HEK293 (cell line): ENCODE data around the gene CEP135.

Experiments used
- CTCF ChIA-PET: fragments of 350-600 bp; formaldehyde crosslinking; extraction: SDS; loops from one replicate; lab custom pipeline; 2021; ENCODE audit warnings: antibody characterized with exemption; lab: Yijun Ruan, JAX
- POLR2A ChIA-PET: fragments of 300-600 bp; formaldehyde crosslinking; extraction: SDS; loops from one replicate; lab custom pipeline; 2020; ENCODE audit warnings: antibody characterized with exemption, inconsistent platforms; lab: Yijun Ruan, JAX
- H3K27ac ChIP-seq: fragments of 200-500 bp; sonication (Bioruptor generic); 2 replicates; pipeline ENCODE4 v1.5.1; 2014; ENCODE audit warnings: low read depth, low read length, control low read depth, inconsistent platforms; ENCODE audit errors: extremely low read depth
- H3K36me3 ChIP-seq, 2 experiments: fragments of 200-500 bp in 1 of 2; sonication (Bioruptor generic) in 1 of 2; 1 replicate in 1 of 2; 2 replicates in 1 of 2; pipeline ENCODE4 v1.5.1; 2014 to 2017; ENCODE audit warnings: inconsistent platforms in 2 of 2, low read length in 2 of 2; ENCODE audit not compliant: control insufficient read depth in 2 of 2, insufficient read depth in 1 of 2
- H3K4me1 ChIP-seq: fragments of 200-500 bp; sonication (Bioruptor generic); 2 replicates; pipeline ENCODE4 v1.5.1; 2014; ENCODE audit warnings: mild to moderate bottlenecking, low read length, inconsistent platforms; ENCODE audit not compliant: control insufficient read depth, insufficient read depth
- H3K4me3 ChIP-seq: 2 replicates; pipeline ENCODE4 v1.5.1; 2011; ENCODE audit warnings: low read depth, mild to moderate bottlenecking, control low read depth, low read length, moderate library complexity
- H3K9me3 ChIP-seq: fragments of 200-500 bp; sonication (Bioruptor generic); 2 replicates; pipeline ENCODE4 v1.5.1; 2014; ENCODE audit warnings: low read depth, low read length, inconsistent platforms; ENCODE audit not compliant: control insufficient read depth, insufficient read depth
- GFI1B ChIP-seq: fragments of 450-650 bp; formaldehyde crosslinking; IDR thresholded peaks from 2 replicates; pipeline ENCODE4 v1.5.1; 2016; ENCODE audit warnings: missing biosample characterization, missing genetic modification characterization
- KLF10 ChIP-seq: fragments of 450-650 bp; IDR thresholded peaks from 2 replicates; pipeline ENCODE4 v1.5.1; 2018; ENCODE audit warnings: missing biosample characterization, mild to moderate bottlenecking, missing genetic modification characterization
- KLF8 ChIP-seq: fragments of 450-650 bp; formaldehyde crosslinking; IDR thresholded peaks from 2 replicates; pipeline ENCODE4 v1.5.1; 2016; ENCODE audit warnings: missing biosample characterization, missing genetic modification characterization
- ZNF155 ChIP-seq: fragments of 450-650 bp; formaldehyde crosslinking; IDR thresholded peaks from 2 replicates; pipeline ENCODE4 v1.5.1; 2016; ENCODE audit warnings: missing biosample characterization, missing genetic modification characterization
- ZNF175 ChIP-seq: fragments of 450-650 bp; formaldehyde crosslinking; IDR thresholded peaks from 2 replicates; pipeline ENCODE4 v1.5.1; 2016; ENCODE audit warnings: missing biosample characterization, missing genetic modification characterization
- ZNF221 ChIP-seq: fragments of 450-650 bp; formaldehyde crosslinking; IDR thresholded peaks from 2 replicates; pipeline ENCODE4 v1.5.1; 2017; ENCODE audit warnings: missing biosample characterization, missing genetic modification characterization, borderline replicate concordance
- ZNF423 ChIP-seq: fragments of 450-650 bp; formaldehyde crosslinking; IDR thresholded peaks from 2 replicates; pipeline ENCODE4 v1.5.1; 2016; ENCODE audit warnings: missing biosample characterization, missing genetic modification characterization
- ZNF426 ChIP-seq: fragments of 450-650 bp; formaldehyde crosslinking; IDR thresholded peaks from 2 replicates; pipeline ENCODE4 v1.5.1; 2017; ENCODE audit warnings: missing biosample characterization, missing genetic modification characterization, mild to moderate bottlenecking, inconsistent platforms, moderate library complexity
- ZNF514 ChIP-seq: fragments of 450-650 bp; formaldehyde crosslinking; IDR thresholded peaks from 2 replicates; pipeline ENCODE4 v1.5.1; 2016; ENCODE audit warnings: missing biosample characterization, missing genetic modification characterization
- ZNF629 ChIP-seq: fragments of 450-650 bp; formaldehyde crosslinking; IDR thresholded peaks from 2 replicates; pipeline ENCODE4 v1.5.1; 2017; ENCODE audit warnings: missing biosample characterization, missing genetic modification characterization
- ZNF768 ChIP-seq: fragments of 450-650 bp; formaldehyde crosslinking; IDR thresholded peaks from 2 replicates; pipeline ENCODE4 v1.5.1; 2018; ENCODE audit warnings: missing biosample characterization, mild to moderate bottlenecking, missing genetic modification characterization
- ZNF785 ChIP-seq: fragments of 450-650 bp; formaldehyde crosslinking; IDR thresholded peaks from 2 replicates; pipeline ENCODE4 v1.5.1; 2016; ENCODE audit warnings: missing biosample characterization, missing genetic modification characterization
- ZXDB ChIP-seq: fragments of 450-650 bp; formaldehyde crosslinking; IDR thresholded peaks from 2 replicates; pipeline ENCODE4 v1.5.1; 2016; ENCODE audit warnings: missing biosample characterization, missing genetic modification characterization
- TF ChIP-seq, protein P1 (sequence below): fragments of 450-650 bp; formaldehyde crosslinking; IDR thresholded peaks from 2 replicates; pipeline ENCODE4 v1.5.1; 2016; ENCODE audit warnings: missing biosample characterization, missing genetic modification characterization
- TF ChIP-seq, protein P2 (sequence below): fragments of 450-650 bp; formaldehyde crosslinking; IDR thresholded peaks from 2 replicates; pipeline ENCODE4 v1.5.1; 2016; ENCODE audit warnings: missing biosample characterization, missing genetic modification characterization
- TF ChIP-seq, protein P3 (sequence below): fragments of 450-650 bp; formaldehyde crosslinking; IDR thresholded peaks from 2 replicates; pipeline ENCODE4 v1.5.1; 2017; ENCODE audit warnings: missing biosample characterization, missing genetic modification characterization
- TF ChIP-seq, protein P4 (sequence below): fragments of 450-650 bp; IDR thresholded peaks from 2 replicates; pipeline ENCODE4 v1.5.1; 2018; ENCODE audit warnings: missing biosample characterization, missing genetic modification characterization
- TF ChIP-seq, protein P5 (sequence below): fragments of 450-650 bp; formaldehyde crosslinking; IDR thresholded peaks from 2 replicates; pipeline ENCODE4 v1.5.1; 2016; ENCODE audit warnings: missing biosample characterization, missing genetic modification characterization
- TF ChIP-seq, protein P6 (sequence below): fragments of 450-650 bp; formaldehyde crosslinking; IDR thresholded peaks from 2 replicates; pipeline ENCODE4 v1.5.1; 2016; ENCODE audit warnings: missing biosample characterization, missing genetic modification characterization

Gene CEP135

DNA sequence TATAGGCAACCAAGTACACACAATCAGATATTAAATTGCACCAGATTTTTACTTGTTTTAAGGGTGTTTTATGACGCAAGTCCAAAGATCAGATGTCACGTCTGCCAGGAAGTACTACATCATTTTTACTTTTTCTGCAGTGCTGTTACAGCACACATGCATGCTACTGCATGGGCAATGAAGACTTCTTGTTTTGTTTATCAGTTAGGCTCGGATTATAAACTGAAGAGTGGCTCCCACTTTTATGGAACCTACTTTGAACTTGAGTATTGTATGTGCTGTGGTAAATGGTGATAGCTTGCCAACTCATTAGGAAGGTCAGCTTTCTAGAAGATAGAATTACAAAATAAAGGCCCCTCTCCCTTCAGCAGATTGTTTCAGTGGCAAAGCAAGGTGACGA is 131.6 kb downstream of the CEP135 start (continued):
- TF ChIP-seq ZNF423 (no peak), ZNF514 (tag by site-specific recombination) (no peak), ZNF768 (tag by site-specific recombination) (no peak), ZNF155 (tag by site-specific recombination) (no peak), ZNF175 (no peak)
- TF ChIP-seq, protein P1, sequence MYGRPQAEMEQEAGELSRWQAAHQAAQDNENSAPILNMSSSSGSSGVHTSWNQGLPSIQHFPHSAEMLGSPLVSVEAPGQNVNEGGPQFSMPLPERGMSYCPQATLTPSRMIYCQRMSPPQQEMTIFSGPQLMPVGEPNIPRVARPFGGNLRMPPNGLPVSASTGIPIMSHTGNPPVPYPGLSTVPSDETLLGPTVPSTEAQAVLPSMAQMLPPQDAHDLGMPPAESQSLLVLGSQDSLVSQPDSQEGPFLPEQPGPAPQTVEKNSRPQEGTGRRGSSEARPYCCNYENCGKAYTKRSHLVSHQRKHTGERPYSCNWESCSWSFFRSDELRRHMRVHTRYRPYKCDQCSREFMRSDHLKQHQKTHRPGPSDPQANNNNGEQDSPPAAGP (tag by site-specific recombination) = no peak
- TF ChIP-seq, protein P2, sequence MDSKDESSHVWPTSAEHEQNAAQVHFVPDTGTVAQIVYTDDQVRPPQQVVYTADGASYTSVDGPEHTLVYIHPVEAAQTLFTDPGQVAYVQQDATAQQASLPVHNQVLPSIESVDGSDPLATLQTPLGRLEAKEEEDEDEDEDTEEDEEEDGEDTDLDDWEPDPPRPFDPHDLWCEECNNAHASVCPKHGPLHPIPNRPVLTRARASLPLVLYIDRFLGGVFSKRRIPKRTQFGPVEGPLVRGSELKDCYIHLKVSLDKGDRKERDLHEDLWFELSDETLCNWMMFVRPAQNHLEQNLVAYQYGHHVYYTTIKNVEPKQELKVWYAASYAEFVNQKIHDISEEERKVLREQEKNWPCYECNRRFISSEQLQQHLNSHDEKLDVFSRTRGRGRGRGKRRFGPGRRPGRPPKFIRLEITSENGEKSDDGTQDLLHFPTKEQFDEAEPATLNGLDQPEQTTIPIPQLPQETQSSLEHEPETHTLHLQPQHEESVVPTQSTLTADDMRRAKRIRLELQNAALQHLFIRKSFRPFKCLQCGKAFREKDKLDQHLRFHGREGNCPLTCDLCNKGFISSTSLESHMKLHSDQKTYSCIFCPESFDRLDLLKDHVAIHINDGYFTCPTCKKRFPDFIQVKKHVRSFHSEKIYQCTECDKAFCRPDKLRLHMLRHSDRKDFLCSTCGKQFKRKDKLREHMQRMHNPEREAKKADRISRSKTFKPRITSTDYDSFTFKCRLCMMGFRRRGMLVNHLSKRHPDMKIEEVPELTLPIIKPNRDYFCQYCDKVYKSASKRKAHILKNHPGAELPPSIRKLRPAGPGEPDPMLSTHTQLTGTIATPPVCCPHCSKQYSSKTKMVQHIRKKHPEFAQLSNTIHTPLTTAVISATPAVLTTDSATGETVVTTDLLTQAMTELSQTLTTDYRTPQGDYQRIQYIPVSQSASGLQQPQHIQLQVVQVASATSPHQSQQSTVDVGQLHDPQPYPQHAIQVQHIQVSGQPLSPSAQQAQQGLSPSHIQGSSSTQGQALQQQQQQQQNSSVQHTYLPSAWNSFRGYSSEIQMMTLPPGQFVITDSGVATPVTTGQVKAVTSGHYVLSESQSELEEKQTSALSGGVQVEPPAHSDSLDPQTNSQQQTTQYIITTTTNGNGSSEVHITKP = no peak
- TF ChIP-seq, protein P3, sequence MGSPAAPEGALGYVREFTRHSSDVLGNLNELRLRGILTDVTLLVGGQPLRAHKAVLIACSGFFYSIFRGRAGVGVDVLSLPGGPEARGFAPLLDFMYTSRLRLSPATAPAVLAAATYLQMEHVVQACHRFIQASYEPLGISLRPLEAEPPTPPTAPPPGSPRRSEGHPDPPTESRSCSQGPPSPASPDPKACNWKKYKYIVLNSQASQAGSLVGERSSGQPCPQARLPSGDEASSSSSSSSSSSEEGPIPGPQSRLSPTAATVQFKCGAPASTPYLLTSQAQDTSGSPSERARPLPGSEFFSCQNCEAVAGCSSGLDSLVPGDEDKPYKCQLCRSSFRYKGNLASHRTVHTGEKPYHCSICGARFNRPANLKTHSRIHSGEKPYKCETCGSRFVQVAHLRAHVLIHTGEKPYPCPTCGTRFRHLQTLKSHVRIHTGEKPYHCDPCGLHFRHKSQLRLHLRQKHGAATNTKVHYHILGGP = no peak
- TF ChIP-seq, protein P4, sequence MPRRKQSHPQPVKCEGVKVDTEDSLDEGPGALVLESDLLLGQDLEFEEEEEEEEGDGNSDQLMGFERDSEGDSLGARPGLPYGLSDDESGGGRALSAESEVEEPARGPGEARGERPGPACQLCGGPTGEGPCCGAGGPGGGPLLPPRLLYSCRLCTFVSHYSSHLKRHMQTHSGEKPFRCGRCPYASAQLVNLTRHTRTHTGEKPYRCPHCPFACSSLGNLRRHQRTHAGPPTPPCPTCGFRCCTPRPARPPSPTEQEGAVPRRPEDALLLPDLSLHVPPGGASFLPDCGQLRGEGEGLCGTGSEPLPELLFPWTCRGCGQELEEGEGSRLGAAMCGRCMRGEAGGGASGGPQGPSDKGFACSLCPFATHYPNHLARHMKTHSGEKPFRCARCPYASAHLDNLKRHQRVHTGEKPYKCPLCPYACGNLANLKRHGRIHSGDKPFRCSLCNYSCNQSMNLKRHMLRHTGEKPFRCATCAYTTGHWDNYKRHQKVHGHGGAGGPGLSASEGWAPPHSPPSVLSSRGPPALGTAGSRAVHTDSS = no peak

DNA sequence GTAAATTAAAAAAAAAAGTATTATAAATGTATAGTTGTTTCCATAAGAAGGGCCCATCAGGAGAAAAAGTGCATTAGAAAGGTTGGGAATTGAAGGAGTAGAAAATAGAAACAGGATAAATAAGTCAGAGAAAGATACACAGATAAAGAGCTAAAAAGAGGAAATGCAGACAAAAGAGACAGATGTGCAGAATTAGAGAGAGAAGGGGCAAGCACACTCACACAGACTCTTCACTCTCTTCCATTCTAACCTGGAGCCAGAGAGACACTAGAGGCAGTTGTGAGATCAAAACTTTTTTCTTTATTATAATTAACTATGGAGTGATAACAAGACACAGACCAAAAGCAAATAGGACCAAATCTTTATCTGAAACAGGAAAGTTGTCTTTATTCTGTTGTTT is 134.1 kb downstream of the CEP135 start:
- CTCF ChIA-PET = no interaction called here
- POLR2A ChIA-PET = no interaction called here
- Histone ChIP-seq H3K4me3 (no peak overlapping the region), H3K4me1 (peaks cover 8% of the 10 kb centered on the region), H3K9me3 (no peaks in the 10 kb centered on the region), H3K36me3 (no peaks in the 10 kb centered on the region), H3K27ac (no peak overlapping the region)
- TF ChIP-seq ZNF426 (tag by site-specific recombination) (no peak), ZXDB (tag by site-specific recombination) (no peak), ZNF785 (tag by site-specific recombination) (no peak), GFI1B (tag by site-specific recombination) (no peak), ZNF221 (tag by site-specific recombination) (no peak), ZNF629 (tag by site-specific recombination) (no peak), KLF8 (tag by site-specific recombination) (no peak), KLF10 (tag by site-specific recombination) (no peak)
- TF ChIP-seq, protein P5, sequence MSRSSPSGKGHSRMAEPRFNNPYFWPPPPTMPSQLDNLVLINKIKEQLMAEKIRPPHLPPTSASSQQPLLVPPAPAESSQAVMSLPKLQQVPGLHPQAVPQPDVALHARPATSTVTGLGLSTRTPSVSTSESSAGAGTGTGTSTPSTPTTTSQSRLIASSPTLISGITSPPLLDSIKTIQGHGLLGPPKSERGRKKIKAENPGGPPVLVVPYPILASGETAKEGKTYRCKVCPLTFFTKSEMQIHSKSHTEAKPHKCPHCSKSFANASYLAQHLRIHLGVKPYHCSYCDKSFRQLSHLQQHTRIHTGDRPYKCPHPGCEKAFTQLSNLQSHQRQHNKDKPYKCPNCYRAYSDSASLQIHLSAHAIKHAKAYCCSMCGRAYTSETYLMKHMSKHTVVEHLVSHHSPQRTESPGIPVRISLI = no peak
- TF ChIP-seq, protein P6, sequence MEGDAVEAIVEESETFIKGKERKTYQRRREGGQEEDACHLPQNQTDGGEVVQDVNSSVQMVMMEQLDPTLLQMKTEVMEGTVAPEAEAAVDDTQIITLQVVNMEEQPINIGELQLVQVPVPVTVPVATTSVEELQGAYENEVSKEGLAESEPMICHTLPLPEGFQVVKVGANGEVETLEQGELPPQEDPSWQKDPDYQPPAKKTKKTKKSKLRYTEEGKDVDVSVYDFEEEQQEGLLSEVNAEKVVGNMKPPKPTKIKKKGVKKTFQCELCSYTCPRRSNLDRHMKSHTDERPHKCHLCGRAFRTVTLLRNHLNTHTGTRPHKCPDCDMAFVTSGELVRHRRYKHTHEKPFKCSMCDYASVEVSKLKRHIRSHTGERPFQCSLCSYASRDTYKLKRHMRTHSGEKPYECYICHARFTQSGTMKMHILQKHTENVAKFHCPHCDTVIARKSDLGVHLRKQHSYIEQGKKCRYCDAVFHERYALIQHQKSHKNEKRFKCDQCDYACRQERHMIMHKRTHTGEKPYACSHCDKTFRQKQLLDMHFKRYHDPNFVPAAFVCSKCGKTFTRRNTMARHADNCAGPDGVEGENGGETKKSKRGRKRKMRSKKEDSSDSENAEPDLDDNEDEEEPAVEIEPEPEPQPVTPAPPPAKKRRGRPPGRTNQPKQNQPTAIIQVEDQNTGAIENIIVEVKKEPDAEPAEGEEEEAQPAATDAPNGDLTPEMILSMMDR (tag by site-specific recombination) = no peak
